BJ (cell line): ENCODE data around the gene HIBADH. TPM values are rescaled to one million over a fixed set of nuclear protein-coding genes. Genes with fewer than 3 reads are reported as not detected.

Source experiments
- CTCF ChIA-PET: fragments of 350-600 bp; formaldehyde crosslinking; extraction: SDS; loops from one replicate; lab custom pipeline; 2021; ENCODE audit warnings: antibody characterized with exemption, inconsistent platforms; lab: Yijun Ruan, JAX
- POLR2A ChIA-PET: fragments of 300-600 bp; sonication (Branson Sonifier 250); formaldehyde crosslinking; extraction: SDS; loops from one replicate; lab custom pipeline; 2021; ENCODE audit warnings: antibody characterized with exemption; lab: Charles Lee
- DNase-seq: peaks from one replicate; pipeline ENCODE4 v3.0.0-alpha.2; 2011; ENCODE audit warnings: low read depth
- H3K27me3 ChIP-seq: 2 replicates; pipeline ENCODE4 v1.6.0; 2011; ENCODE audit warnings: low read length; ENCODE audit not compliant: control insufficient read depth, insufficient read depth
- H3K36me3 ChIP-seq: 2 replicates; pipeline ENCODE4 v1.5.1; 2011; ENCODE audit warnings: low read length; ENCODE audit not compliant: control insufficient read depth, insufficient read depth
- H3K4me3 ChIP-seq: 2 replicates; pipeline ENCODE4 v1.5.1; 2011; ENCODE audit warnings: low read depth, mild to moderate bottlenecking, control low read depth, low read length
- CTCF ChIP-seq: IDR thresholded peaks from 2 replicates; pipeline ENCODE4 v1.5.1; 2011; ENCODE audit warnings: low read depth, mild to moderate bottlenecking, control low read depth, inconsistent platforms, low read length, moderate library complexity; ENCODE audit not compliant: insufficient read depth
- polyA plus RNA-seq: library from polyadenylated mRNA; depleted of rRNA; stranded (reverse); fragments of >200 nt; gene quantifications from 2 replicates; pipeline ENCODE4 v1.2.3, GENCODE V29; 2011

The HIBADH gene
- polyA plus RNA-seq, 1 experiment = 42.4 TPM

DNA sequence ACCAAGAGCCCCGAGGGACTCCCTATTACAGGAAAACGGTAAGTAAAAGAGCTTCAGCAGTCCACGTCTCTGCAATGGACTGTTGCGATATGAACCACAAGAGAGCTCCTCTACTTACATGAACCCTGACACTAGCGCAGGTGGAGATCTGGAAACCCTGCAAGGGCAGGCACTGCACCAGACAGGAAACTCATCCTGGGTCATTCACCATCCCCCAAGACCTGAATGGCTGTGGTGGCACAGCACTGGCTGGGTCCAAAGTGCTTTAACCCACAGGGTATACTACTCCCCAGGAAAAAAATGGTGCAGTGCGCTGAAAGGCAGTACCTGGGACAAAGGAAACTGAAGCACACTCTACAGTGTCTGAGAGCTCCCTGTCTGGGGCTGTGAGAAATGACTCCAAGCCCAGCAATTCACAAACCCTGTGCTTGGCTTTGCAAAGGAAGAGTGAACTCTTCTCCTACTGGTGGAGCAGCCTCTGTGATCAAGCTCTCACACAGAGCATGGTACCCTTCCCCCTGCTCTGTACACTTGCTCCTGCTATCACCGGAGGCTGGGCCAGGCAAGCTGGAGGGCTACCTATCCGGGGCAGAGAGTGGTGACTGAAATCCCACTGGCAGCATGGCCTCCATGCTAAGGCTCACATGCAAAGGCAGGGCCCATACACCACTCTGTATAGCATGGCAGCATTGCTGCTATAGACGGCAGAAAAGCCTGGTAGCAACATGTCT lies 44.9 kb downstream of the HIBADH start:
- no peak for TF ChIP-seq CTCF
- no peak overlapping the region for H3K4me3 ChIP-seq
- H3K36me3 ChIP-seq = no peaks in the 10 kb centered on the region; the same call in 1 of the 2 replicates
- ChIA-PET POLR2A (interaction anchor here (0.6 kb wide), 1 partner anchor 123 kb away, joined by 3 read pairs; no protein-coding TSS in a partner anchor), CTCF (interaction anchor here (1.0 to 1.1 kb wide), 2 partner anchors 17 to 48 kb away, joined by 4 to 5 read pairs; no protein-coding TSS in a partner anchor)
- DNase-seq = no peak
- H3K27me3 ChIP-seq = no peaks in the 10 kb centered on the region

DNA sequence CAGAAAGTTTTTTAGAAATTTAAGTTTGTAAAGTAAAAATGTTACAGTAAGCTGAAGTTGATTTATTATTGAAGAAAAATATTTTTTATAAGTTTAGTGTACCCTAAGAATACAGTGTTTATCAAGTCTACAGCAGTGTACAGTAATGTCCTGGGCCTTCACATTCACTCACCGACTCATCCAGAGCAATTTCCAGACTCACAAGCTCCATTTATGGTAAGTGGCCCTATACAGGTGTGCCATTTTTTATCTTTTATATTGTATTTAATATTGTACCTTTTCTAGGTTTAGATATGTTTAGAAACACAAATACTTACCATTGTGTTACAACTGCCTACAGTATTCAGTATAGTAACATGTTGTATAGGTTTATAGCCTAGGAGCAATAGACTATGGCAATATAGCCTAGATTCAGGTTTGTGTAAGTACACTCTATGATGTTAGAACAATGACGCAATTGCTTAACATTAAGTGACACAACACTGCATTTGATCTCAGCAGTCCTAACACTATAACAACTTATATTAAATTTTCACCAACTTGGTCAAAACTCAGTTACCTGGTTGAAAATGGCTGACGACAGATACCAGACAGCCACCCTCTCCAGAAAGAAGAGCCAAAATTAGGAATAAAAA lies 45.7 kb downstream of the HIBADH start:
- Histone ChIP-seq H3K27me3 (no peaks in the 10 kb centered on the region), H3K4me3 (no peak overlapping the region), H3K36me3 (no peaks in the 10 kb centered on the region; the same call in 1 of the 2 replicates)
- no peak for DNase-seq
- TF ChIP-seq CTCF = no peak
- ChIA-PET POLR2A (no interaction called here), CTCF (interaction anchor here (1.0 to 1.2 kb wide), 3 partner anchors 18 to 426 kb away, joined by 3 to 5 read pairs (median 4); no protein-coding TSS in a partner anchor)

- TF ChIP-seq CTCF = no peak
- CTCF ChIA-PET = interaction anchor here (1.2 kb wide), 1 partner anchor 425 kb away, joined by 3 read pairs; no protein-coding TSS in a partner anchor
- Histone ChIP-seq H3K36me3 (no peaks in the 10 kb centered on the region; the same call in 1 of the 2 replicates), H3K27me3 (no peaks in the 10 kb centered on the region), H3K4me3 (no peak overlapping the region)
- no peak for DNase-seq
- POLR2A ChIA-PET = no interaction called here
Measured at GRCh38 chr7:27616186-27616491, 46.5 kb downstream of the HIBADH start.

DNA sequence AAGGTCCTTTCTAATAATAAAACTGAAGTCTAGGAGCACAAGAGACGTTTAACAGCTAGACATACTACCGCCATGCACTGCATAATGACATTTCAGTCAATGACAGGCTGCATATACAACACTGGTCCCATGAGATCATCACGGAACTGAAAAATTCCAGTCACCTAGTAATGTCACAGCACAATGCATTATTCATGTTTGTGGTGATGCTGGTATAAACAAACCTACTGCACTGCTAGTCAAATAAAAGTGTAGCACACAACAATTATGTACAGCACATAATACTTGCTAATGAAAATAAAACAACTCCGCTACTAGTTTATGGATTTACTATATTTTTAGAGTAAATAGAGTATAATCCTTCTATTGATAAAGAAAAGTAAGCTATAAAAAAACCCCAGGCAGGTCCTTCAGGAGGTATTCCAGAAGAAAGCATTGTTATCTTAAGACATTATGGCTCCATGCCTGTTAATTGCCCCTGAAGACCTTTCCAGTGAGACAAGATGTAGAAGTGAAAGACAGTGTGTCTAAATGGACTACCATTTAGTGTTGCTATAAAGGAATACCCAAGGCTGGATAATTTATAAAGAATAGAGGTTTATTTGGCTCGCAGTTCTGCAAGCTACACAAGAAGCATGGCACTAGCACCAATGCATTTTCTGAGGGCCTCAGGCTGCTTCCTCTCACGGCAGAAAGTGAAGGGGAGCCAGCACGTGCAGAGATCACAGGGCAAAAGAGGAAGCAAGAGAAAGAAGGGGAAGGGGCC lies 47.1 kb downstream of the HIBADH start:
- POLR2A ChIA-PET = no interaction called here
- DNase-seq = no peak
- H3K4me3 ChIP-seq = no peak overlapping the region
- TF ChIP-seq CTCF = no peak
- H3K36me3 ChIP-seq = no peaks in the 10 kb centered on the region; the same call in 1 of the 2 replicates
- H3K27me3 ChIP-seq = no peaks in the 10 kb centered on the region
- CTCF ChIA-PET = no interaction called here

DNA sequence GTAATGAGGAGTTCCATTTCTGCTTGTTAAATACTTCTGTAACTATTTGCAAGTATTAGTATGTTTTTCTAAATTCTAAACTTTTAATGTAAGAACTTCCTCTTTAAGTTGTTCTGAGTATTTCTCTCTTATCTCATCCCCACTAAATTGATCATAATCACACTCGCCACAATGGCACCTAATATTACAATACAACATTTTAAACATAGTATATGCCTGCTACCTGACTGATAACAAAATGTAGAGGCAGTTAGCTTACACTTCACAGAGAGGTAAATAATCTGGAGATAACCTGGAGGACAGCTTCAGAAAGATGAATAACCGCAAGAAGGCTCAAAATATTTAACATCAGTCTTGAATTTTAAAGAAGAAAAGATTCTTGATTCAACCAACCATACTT lies 48.6 kb downstream of the HIBADH start:
- no peak for DNase-seq
- ChIA-PET POLR2A (no interaction called here), CTCF (no interaction called here)
- Histone ChIP-seq H3K4me3 (no peak overlapping the region), H3K27me3 (no peaks in the 10 kb centered on the region), H3K36me3 (no peaks in the 10 kb centered on the region; the same call in 1 of the 2 replicates)
- TF ChIP-seq CTCF = no peak
